Measurements from ENCODE around the gene TRPV5.

GRCh38 chr7:142927085-142927745, 6.3 kb downstream of the TRPV5 start:
- TF ChIP-seq POLR2A (IDR thresholded peaks at IDR 0.05) (no peak), EP300 (IDR thresholded peaks at IDR 0.05) (no peak)
- TF ChIP-seq, protein P1, sequence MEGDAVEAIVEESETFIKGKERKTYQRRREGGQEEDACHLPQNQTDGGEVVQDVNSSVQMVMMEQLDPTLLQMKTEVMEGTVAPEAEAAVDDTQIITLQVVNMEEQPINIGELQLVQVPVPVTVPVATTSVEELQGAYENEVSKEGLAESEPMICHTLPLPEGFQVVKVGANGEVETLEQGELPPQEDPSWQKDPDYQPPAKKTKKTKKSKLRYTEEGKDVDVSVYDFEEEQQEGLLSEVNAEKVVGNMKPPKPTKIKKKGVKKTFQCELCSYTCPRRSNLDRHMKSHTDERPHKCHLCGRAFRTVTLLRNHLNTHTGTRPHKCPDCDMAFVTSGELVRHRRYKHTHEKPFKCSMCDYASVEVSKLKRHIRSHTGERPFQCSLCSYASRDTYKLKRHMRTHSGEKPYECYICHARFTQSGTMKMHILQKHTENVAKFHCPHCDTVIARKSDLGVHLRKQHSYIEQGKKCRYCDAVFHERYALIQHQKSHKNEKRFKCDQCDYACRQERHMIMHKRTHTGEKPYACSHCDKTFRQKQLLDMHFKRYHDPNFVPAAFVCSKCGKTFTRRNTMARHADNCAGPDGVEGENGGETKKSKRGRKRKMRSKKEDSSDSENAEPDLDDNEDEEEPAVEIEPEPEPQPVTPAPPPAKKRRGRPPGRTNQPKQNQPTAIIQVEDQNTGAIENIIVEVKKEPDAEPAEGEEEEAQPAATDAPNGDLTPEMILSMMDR (IDR thresholded peaks at IDR 0.05), result no peak
